Astrocyte (in vitro differentiated cells and primary cell): ENCODE measurements around the gene TARP.

ENCODE experiments used
- CTCF ChIP-seq: IDR thresholded peaks from 2 replicates; pipeline ENCODE4 v1.5.1; 2011; ENCODE audit warnings: low read depth, mild to moderate bottlenecking, inconsistent platforms, low read length, moderate library complexity; ENCODE audit not compliant: insufficient read depth
- EZH2 ChIP-seq: IDR thresholded peaks from 2 replicates; pipeline ENCODE4 v1.6.1; 2012; ENCODE audit warnings: mild to moderate bottlenecking, low read length, inconsistent platforms; ENCODE audit not compliant: insufficient read depth

DNA sequence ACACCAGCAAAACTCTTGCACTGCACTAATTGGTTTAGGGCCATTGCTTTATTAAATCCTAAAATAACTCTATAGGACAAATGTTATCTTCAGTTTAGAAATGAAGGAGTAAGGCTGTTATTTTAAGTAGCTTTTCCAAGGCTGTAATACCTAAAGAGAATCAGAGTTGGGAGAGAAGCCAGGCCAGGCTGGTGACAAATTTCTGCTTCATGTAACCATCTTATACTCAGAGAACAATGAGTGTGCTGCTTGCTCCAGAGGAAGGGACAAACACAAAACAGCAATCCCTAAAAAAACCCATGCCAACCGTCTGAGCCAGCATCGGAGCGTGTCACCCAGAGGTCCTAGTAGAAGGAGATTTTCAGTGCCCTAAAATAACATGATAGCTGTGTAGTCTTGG lies 49.7 kb upstream of the TARP start:
- no peak for TF ChIP-seq CTCF
- no peak for TF ChIP-seq EZH2
